ENCODE data around the gene BRAF.
"Not testable (repeated sequence)": the region's sequence is repeated elsewhere in the genome, so short reads cannot be mapped to it uniquely, and the experiment has no call there.

BRAF gene

DNA sequence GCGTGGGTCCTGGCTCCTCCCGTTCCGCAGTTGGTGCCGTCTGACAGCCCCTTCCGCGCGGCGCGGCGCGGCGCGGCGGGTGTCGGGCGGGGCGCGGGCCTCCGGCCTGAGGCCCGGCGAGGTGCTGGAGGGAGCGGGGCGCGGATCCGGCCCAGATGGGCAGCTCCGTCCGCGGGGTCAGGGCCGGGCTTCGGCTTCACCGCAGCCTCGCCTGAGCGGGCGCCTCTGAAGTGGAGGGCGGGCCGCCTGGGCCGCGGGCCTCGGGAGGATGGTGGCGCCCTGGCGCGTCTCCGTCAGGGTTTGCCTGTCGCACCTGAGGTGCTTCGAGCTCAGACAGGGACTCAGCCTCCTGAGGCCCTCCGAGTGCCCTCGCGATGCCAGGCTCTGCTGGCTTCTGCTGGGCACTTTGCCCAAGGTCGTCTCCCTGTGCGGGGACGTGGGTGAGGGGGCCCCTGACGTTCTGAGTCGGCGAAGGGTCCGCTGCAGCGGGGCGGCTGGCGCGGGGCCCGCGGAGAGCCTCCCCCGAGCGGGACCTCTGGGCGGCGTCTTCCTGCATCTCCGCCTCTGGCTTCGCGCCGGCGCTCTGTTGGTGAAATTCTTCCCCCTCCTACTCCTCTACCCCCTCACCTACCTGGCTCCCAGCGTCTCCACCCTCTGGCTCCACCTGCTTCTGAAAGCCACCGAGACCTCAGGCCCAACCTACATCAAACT is 251.5 kb downstream of the BRAF start:
- no peaks in the 10 kb centered on the region for H3K36me3 ChIP-seq (replicated peaks)
- H3K27ac ChIP-seq = no peak overlapping the region
- in situ Hi-C loops (cut with HindIII; ENCODE audit: low pct_ligation_motif_present, low sequenced_read_pairs) = no loop called here
- DNase-seq = no peak
- peak overlapping the region; percentile 62 for H3K4me3 ChIP-seq (ENCODE audit: low read depth, low read length)
- no peaks in the 10 kb centered on the region for H3K27me3 ChIP-seq (replicated peaks)
- TF ChIP-seq, protein P1, sequence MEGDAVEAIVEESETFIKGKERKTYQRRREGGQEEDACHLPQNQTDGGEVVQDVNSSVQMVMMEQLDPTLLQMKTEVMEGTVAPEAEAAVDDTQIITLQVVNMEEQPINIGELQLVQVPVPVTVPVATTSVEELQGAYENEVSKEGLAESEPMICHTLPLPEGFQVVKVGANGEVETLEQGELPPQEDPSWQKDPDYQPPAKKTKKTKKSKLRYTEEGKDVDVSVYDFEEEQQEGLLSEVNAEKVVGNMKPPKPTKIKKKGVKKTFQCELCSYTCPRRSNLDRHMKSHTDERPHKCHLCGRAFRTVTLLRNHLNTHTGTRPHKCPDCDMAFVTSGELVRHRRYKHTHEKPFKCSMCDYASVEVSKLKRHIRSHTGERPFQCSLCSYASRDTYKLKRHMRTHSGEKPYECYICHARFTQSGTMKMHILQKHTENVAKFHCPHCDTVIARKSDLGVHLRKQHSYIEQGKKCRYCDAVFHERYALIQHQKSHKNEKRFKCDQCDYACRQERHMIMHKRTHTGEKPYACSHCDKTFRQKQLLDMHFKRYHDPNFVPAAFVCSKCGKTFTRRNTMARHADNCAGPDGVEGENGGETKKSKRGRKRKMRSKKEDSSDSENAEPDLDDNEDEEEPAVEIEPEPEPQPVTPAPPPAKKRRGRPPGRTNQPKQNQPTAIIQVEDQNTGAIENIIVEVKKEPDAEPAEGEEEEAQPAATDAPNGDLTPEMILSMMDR (IDR thresholded peaks at IDR 0.05; ENCODE audit: low read depth, low read length, missing control alignments) = no peak

DNA sequence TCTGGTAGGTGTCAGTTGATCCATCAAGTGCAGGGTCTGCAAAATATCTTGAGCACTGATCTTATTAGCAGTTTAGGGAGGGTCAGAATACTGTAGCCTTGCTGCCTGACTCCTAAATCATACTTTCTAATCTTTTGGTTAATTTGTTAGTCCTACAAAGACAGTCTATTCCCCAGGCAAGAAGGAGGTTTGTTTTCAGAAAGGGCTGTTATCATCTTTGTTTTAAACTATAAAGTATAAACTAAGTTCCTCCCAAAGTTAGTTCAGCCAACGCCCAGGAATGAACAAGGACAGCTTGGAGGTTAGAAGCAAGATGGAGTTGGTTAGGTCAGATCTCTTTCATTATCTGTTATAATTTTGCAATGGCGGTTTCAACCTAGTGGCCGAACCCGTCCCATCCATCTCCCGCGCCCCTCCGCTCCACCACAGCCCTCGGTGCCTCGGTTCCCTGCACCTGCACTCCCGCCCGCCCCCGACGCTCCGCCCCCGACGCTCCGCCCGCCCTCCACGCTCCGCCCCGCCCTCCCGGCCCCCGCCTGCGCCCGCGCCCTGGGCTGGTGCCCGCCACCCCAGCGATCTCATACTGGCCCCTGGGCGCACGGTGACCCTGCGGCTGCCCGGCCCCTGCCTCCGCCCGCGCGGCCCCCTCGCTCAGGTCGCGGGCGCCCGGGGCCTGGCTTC is 252.2 kb downstream of the BRAF start, which contains the start of gene ADCK2:
ADCK2 (plus strand) TSS at position 564 of the 681 bp plus-strand sequence. CDS start 386 bp downstream, outside the sequence.
- in situ Hi-C loops (cut with HindIII; ENCODE audit: low pct_ligation_motif_present, low sequenced_read_pairs) = no loop called here
- TF ChIP-seq, protein P1 (IDR thresholded peaks at IDR 0.05; ENCODE audit: low read depth, low read length, missing control alignments) = no peak
- no peak within 1 kb of the TSS for H3K27ac ChIP-seq
- no peak for DNase-seq
- H3K27me3 ChIP-seq (replicated peaks) = no peaks in the 10 kb centered on the region
- no peaks in the 10 kb centered on the region for H3K36me3 ChIP-seq (replicated peaks)
- H3K4me3 ChIP-seq (ENCODE audit: low read depth, low read length) = peak within 1 kb of the TSS; percentile 62

DNA sequence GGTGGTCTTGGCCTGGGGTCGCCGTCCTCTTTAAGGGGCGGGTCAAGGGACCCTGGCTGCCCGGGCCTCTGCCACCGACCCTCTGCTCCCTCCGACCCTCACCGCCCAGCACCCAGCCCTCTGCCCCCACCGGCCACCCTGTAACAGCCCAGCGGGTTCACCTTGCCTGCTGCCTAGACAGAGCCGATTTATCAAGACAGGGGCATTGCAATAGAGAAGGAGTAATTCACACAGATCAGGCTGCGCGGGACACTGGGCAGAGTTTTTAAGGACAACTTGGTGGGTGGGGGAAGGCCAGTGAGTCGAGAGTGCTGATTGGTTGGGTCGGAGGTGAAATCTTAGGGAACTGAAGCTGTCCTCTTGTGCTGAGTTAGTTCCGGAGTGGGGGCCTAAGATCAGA is 252.8 kb downstream of the BRAF start:
- Histone ChIP-seq H3K4me3 (ENCODE audit: low read depth, low read length) (no peak overlapping the region), H3K27me3 (replicated peaks) (no peaks in the 10 kb centered on the region), H3K36me3 (replicated peaks) (no peaks in the 10 kb centered on the region), H3K27ac (no peak overlapping the region)
- TF ChIP-seq, protein P1 (IDR thresholded peaks at IDR 0.05; ENCODE audit: low read depth, low read length, missing control alignments) = no peak
- no peak for DNase-seq
- in situ Hi-C loops (cut with HindIII; ENCODE audit: low pct_ligation_motif_present, low sequenced_read_pairs) = no loop called here

DNA sequence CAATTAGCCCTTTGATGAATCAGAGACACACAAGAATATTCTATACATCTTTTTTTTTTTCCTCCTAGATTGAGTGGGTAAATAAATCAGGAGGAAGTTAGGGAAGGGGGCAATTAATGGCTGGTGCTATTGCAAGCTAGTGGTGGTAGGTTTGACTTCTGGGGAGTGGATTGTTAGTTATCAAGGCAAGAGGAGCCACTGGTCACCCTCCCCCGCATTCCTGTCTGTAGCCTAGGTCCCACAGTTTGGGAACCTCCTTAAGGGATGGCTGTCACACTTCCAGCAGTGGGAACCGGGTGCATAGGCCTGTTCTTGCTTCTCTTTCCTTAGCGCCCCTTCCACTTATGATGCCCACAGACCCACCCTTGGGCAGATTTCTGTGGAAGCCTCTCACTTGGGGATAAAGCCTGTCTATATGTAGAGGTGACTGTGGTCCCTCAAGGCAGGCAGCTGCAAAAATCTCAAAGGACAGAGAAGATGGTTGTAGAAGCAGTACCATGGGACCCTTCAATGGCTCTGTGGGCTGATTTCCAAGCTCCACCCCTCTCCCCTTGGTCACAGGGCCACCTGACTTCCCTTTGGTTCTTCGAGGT is 254.3 kb downstream of the BRAF start:
- in situ Hi-C loops (cut with HindIII; ENCODE audit: low pct_ligation_motif_present, low sequenced_read_pairs) = no loop called here
- Histone ChIP-seq H3K4me3 (ENCODE audit: low read depth, low read length) (no peak overlapping the region), H3K27ac (no peak overlapping the region), H3K36me3 (replicated peaks) (no peaks in the 10 kb centered on the region), H3K27me3 (replicated peaks) (no peaks in the 10 kb centered on the region)
- no peak for DNase-seq
- TF ChIP-seq, protein P1 (IDR thresholded peaks at IDR 0.05; ENCODE audit: low read depth, low read length, missing control alignments) = no peak

DNA sequence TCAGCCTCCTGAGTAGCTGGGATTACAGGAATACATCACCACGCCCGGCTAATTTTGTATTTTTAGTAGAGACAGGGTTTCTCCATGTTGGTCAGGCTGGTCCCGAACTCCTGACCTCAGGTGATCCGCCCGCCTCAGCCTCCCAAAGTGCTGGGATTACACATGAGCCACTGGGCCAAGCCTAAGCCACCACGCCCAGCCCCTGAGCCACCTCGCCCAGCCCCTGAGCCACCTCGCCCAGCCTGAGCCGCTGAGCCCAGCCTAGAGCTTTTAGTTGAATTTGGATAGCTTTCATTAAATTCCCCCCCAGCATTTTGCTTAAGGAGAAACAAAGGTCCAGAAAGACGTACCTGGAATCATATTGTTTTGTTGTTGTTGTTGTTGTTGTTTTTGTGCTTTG is 254.9 kb downstream of the BRAF start:
- DNase-seq; H3K36me3 ChIP-seq (replicated peaks); in situ Hi-C loops (cut with HindIII; ENCODE audit: low pct_ligation_motif_present, low sequenced_read_pairs); H3K27ac ChIP-seq; H3K27me3 ChIP-seq (replicated peaks); H3K4me3 ChIP-seq (ENCODE audit: low read depth, low read length): not testable (repeated sequence)

DNA sequence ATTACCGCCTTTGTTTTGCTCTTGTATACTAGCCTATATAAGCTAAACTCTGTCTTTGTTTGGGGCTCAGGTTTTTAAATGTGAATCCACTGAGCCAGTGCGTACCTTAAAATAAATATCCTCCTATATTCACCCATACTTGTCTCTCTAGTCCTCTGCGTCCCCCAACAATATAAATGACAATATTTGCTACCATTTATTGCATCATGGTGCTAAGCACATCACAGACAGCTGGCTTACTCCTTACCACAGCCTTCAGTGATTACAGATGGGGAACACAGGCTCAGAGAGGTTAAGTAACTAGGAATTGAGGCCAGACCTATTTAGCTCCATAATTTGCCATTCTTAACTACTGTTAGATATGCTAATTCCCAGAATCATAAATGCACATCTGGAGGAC is 255.4 kb downstream of the BRAF start:
- in situ Hi-C loops (cut with HindIII; ENCODE audit: low pct_ligation_motif_present, low sequenced_read_pairs) = no loop called here
- no peaks in the 10 kb centered on the region for H3K27me3 ChIP-seq (replicated peaks)
- TF ChIP-seq, protein P1 (IDR thresholded peaks at IDR 0.05; ENCODE audit: low read depth, low read length, missing control alignments) = no peak
- DNase-seq = no peak
- no peaks in the 10 kb centered on the region for H3K36me3 ChIP-seq (replicated peaks)
- H3K27ac ChIP-seq = no peak overlapping the region
- no peak overlapping the region for H3K4me3 ChIP-seq (ENCODE audit: low read depth, low read length)
